Stimulated activated CD8-positive, alpha-beta memory T cell treated with anti-CD3 and anti-CD28 coated beads, Interleukin-7, amount 100 ng/mL, for 24 hours (primary cell): ENCODE measurements around the gene UBTD1.
A peak's percentile ranks its signal among the peaks of the same experiment; 100 is the strongest.
"Not testable (repeated sequence)": the region's sequence is repeated elsewhere in the genome, so short reads cannot be mapped to it uniquely, and the experiment has no call there.

Source experiments
- DNase-seq: peaks from one replicate; pipeline ENCODE4 v3.0.0-alpha.2; 2020; ENCODE audit warnings: low read depth

Gene UBTD1

DNA sequence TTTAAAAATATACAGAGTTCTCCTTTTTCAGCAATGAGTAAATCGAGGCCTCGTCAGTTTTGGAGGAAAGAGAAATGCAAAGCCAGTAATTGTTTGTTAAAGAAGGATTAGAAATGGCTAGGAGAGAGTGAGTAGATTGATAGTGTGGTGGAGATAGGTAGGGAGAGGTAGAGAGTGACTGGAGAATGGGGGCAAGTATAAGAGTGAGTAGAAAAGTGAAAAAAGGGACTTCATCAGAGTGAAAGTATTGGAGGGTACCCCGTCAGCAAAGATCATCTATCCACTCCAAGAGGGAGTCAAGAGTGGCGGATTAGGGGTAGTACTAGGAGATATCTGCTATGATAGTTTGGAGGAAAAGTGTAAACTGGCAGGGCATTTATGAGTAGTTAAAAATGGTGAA, 64.6 kb downstream of the UBTD1 start:
- no peak for DNase-seq

- DNase-seq: no peak
Measured at GRCh38 chr10:97564776-97565175, 66.1 kb downstream of the UBTD1 start.

DNA sequence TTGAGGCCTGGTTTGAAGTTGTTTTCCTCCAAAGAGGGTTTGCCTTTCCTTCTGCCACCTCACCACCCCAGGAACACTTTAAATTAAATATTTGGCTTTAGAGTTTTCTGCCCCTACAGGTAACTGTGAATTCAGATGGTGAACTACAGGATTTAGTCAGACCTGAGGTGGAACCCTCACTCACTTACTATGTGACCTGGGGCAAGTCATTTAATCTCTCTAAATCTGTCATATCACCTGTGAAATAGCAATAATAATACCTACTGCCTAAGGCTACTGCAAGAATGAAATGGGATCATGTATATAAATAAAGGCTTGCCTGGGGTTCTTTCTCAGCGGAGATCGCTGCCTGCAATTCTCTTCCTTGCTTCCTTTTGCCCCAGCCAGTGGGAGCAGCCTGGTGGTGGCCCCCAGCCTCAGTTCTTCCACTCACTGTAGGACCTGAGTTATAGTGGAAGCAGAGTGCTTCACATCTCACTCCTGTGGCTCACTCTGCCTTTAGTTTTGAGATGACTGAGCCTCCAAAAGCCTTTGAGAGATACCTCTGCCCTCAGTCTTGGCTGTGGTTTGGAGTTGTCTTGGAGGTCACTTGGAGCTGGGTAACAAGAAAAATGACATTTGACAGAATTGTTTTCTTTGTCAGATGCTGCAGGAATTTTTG, 67.7 kb downstream of the UBTD1 start:
- no peak for DNase-seq

- DNase-seq: no peak
Measured at GRCh38 chr10:97567891-97568290, 69.2 kb downstream of the UBTD1 start.

DNA sequence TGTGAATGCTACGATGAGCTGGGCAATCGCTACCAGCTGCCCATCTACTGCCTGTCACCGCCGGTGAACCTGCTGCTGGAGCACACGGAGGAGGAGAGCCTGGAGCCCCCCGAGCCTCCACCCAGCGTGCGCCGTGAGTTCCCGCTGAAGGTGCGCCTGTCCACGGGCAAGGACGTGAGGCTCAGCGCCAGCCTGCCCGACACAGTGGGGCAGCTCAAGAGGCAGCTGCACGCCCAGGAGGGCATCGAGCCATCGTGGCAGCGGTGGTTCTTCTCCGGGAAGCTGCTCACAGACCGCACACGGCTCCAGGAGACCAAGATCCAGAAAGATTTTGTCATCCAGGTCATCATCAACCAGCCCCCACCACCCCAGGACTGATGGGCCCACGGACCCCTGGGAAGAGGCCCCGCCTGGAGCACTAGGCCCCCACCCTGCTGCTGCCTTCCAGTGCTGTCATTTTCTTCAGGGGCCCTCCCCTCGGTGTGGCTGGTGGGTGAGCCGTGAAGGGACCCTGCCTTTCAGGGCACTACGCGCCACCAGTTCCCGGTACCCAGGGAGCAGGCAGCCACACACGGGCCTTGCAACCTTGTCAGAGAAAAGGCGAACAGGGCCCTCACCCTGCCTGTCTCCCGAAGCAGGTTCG, 71.5 kb downstream of the UBTD1 start:
- no peak for DNase-seq

DNA sequence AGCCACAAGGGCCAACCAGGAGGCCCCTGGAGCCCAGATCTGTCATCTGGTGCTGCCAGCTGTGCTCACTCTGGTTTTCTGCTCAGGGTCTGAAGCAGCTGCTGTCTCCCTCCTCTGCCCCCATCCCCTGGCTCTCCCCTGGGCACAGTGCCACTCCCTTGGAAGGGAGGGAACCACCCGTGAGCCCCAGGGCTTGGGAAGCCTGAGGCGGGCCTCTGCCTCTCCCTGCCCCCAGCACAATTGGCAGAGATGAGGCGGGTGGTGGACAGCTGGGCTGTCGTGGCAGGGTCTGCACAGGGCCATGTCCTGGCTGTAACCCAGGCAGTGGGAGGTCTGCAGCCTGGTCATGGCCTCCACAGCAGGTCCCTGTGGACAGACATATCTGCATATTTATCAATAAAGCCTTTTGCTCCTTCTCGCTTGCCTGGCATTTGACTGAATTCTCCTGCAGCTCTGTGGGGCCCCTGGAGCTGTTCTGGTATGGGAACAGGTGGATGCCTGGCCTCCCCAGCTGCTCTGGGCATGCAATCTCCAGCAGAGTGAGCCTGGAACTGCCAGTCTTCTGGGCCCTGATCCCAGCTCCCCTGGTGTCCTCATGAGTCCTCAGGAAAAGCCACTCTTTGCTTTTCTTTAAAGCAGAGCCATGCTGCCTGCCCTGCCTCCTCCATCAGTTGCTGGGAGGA, 72.2 kb downstream of the UBTD1 start:
- no peak for DNase-seq

GRCh38 chr10:97571622-97572021, 72.9 kb downstream of the UBTD1 start:
- no peak for DNase-seq

DNA sequence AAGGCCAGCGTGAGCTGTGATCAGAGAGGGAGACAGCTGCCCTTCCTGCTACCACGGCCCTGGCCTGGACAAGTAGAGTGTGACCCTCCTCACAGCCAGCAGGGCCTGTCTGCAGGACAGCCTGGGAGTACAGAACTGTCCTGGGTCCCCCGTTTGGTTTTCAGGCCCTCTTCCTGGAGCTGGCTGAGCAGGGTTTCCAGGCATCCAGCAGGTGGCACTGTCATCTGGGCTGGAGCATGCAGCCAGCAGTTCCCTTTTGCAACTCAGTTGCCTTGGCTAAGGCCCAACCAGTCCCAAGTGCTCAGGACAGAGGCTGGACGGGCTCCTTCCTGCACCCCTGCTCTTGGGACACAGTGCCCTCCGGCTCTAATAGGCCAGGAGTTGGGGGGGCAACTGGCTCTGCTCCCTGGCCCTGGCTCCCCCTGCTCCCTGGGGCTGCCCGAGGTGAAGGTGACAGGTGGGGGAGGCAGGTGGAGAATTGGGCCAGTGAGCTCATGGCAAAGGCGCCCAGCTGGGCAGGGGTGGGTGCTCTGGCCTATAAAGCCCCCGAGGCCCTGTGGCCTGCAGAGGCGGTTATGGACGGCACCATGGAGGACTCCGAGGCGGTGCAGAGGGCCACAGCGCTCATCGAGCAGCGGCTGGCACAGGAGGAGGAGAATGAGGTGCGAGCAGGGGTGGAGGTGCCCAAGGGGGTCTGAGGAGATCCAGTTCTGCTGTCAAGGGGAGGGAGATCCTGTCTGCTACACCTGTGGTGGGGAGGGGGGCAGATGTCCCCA, 73.7 kb downstream of the UBTD1 start, which contains the start of gene ANKRD2:
Gene ANKRD2 (plus strand): TSS at position 566 of the 776 bp plus-strand sequence. CDS start 10 bp downstream, at position 576.
- peak; percentile 21 for DNase-seq

DNA sequence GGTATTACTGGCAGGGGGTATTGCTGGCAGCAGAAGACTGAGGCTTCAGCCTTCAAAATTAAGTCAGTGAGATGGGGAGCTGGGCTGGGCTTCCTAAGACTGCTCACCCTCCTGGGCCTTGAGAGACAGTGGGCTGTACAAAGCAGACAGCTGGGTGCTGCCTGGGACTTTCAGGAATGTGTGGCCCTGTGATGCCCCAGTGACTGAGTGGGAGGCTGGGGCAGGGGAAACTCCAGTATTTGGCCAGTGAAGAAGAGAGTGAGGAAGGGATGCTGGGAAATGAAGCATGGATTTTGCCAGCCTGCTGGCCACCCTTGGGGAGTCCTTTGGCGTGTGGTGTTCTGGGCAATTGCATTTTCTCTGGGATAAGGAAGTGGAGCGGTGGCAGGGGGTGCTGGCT, 74.3 kb downstream of the UBTD1 start:
- DNase-seq: no peak

DNA sequence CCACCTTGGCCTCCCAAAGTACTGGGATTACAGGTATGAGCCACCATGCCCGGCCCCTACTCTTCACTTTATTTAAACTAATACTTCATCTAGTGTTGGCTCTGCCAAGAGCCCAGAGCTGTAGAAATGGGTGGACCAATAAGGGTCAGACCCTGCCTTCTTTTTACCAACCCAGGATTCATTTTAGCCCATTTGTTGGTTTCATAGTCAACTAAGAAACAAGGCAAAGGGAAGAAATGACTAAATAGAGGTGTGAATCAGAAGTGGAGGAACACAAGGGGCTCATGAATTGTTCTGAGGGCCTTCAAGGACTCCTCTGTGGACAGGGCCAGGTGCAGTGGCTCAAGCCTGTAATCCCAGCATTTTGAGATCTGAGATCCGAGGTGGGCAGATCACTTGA, 74.9 kb downstream of the UBTD1 start:
- no peak for DNase-seq

DNA sequence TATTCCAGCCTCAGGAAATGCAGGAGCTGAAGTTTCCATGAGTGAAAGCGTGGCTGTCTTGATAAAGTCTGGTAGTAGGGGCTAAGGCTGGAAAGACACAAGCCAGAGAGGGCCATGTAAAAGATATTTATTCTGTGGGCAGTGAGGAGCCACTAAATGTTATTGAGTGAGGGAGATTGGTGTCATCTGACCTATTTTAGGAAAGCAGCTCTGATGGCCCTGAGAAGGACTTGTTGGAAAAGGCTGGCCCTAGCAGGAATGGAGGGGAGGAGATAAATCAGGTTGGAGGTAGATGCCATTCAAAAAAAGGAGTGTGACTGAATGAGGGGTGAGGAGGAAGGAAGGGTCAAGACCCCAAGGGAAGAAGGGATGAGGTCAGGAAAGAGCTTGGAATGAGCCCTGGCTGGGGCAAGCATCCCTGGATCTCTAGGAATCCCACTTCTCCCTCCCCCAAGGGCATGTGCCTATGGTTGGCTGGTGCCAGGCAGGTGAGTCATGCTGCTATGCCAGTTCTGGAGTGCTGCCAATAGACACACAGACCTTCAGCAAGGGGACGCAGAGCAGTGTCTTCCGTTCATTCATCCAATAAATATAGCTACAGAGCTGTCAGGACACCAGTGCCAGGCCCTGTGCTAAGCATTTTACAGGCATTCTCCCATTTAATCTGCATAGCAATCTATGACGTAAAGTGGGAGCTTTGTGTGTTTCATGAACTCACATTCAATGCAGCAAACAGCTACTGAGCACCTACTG, 75.8 kb downstream of the UBTD1 start:
- no peak for DNase-seq

DNA sequence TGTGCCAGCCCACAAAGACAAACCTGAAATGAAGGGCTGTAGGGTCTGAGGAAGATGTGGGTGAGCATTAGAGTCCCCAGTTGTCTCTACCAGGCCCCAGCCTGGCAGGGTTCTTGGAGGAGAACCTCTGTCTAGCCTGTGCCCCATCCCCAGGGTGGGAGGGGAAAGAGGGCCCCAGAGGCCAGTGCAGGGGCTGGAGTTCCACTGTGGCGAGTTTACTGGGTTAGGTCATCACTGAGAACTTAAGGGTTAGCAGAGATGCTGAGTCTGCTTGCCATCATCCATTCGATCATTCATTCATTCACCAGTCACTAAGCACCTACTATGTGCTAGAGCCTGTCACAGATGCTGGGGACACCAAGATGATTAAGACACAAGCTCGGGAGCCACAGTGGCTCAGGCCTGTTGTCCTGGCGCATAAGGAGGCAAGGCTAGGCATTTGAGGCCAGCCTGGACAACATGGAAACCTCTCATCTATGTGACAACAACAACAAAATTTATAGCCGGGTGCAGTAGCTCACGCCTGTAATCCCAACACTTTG, 76.5 kb downstream of the UBTD1 start:
- no peak for DNase-seq

DNA sequence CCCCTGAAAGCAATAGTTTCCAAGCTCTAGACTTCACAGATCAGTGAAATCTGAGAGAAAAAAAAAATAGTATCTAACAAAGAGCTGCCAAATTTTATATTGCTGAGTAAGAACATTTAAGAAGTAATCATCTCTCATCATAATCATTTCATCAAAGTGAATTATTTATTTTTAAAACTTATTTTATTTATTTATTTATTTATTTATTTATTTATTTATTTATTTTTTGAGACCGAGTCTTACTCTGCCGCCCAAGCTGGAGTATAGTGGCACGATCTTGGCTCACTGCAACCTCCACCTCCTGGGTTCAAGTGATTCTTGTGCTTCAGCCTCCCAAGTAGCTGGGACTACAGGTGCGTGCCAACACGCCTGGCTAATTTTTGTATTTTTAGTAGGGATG, 77.8 kb downstream of the UBTD1 start:
- DNase-seq: not testable (repeated sequence)

DNA sequence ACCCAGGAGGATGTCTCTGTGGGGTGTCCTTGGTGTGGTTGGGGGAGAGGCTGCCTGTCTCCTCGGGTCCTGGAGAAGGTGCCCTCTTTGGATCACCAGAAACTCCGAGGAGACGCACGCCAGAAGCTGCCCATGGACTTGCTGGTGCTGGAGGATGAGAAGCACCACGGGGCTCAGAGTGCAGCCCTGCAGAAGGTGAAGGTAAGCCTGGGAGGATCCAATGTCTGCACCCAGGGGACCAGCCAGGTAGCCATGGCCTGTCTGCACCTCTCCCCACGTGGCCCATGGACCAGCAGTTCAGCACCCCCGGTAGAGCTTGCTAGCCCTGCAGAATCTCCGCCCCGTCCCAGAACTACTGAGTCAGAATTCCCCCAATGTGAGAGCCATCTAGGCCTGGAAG, 79.0 kb downstream of the UBTD1 start:
- no peak for DNase-seq

DNA sequence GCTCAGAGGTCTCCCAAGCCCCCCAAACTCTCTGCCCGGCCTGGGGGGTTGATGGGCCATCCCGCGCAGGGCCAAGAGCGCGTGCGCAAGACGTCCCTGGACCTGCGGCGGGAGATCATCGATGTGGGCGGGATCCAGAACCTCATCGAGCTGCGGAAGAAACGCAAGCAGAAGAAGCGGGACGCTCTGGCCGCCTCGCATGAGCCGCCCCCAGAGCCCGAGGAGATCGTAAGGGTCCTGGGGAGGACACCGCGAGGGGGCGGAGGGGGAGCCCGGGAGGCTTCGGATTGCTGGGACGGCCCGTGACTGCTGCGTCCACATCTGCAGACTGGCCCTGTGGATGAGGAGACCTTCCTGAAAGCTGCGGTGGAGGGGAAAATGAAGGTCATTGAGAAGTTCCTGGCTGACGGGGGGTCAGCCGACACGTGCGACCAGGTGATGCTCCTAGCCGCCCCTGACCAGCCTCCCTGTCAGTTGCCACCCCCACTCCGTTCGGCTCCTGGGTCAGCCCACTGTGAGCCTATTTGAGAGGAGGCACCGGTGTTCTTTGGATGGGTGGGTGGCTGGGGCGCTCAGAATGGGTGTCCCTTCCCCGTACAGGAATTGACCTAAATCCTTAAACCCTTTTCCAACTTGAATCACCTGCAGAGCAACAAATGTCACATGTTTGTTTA, 79.6 kb downstream of the UBTD1 start:
- DNase-seq: no peak

- DNase-seq: no peak
Measured at GRCh38 chr10:97580421-97581367, 82.0 kb downstream of the UBTD1 start.

- no peak for DNase-seq
Measured at GRCh38 chr10:97582169-97582568, 83.4 kb downstream of the UBTD1 start.

DNA sequence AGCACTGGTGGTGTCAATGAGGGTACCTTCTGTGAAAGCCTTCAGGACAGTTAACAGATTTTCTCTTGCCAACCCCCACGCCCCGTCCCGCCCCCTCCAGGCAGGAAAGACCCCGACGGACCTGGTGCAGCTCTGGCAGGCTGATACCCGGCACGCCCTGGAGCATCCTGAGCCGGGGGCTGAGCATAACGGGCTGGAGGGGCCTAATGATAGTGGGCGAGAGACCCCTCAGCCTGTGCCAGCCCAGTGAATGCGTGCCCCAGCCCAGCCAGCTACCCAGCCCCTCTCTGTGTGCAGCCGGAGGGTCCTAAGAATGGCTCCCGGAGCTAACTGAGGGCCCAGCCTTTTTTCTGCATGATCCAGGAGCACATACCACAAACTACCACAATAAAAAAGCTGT, 84.8 kb downstream of the UBTD1 start:
- DNase-seq: no peak

DNA sequence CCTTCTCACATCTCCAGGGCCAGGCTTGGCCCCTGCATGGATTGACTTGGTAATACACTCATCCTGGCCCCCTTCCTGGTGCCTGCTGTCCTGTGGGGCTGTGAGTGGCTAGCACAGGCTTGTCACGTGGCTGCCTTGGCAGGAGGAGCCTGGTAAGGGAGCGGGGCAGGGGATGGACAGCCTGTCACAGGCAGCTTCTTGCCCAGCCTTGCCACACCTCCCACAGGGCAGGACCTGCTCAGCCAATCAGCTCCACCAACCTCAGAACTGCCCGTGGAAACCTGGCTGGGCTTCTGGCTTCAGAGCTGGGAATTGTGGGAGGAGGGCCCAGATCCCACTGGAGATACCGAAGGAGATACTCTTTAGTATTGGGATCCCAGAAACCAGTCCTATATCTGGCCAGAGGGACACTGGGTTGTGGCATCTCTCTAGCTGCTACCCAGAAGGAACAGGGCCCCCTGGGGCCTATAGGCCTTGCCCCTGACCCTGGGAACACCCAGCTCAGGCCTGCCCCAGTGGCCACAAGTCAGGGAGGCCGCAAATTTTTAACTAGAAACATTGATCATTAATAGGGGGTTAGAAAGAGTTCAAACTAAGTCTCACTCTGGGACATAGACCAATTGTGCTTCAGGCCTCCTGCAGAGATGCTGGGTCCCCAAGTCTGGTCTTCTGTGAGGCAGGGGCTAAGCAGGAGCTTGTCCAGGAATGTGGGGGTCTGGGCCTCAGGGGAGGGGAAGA, 85.5 kb downstream of the UBTD1 start, which contains the start of gene HOGA1:
Gene HOGA1 (plus strand): TSS at position 330 of the 738 bp plus-strand sequence. CDS start 315 bp downstream, at position 645.
- DNase-seq: no peak
